HG03571 (cell line): Measurements from ENCODE around the gene ABHD16B.
"Not testable (repeated sequence)": the region's sequence is repeated elsewhere in the genome, so short reads cannot be mapped to it uniquely, and the experiment has no call there.

Experiments
- ATAC-seq: cut with Tn5 transposase; IDR thresholded peaks from one replicate; pipeline ENCODE4 v1.9.1; 2021; ENCODE audit not compliant: unreplicated experiment

ABHD16B gene

DNA sequence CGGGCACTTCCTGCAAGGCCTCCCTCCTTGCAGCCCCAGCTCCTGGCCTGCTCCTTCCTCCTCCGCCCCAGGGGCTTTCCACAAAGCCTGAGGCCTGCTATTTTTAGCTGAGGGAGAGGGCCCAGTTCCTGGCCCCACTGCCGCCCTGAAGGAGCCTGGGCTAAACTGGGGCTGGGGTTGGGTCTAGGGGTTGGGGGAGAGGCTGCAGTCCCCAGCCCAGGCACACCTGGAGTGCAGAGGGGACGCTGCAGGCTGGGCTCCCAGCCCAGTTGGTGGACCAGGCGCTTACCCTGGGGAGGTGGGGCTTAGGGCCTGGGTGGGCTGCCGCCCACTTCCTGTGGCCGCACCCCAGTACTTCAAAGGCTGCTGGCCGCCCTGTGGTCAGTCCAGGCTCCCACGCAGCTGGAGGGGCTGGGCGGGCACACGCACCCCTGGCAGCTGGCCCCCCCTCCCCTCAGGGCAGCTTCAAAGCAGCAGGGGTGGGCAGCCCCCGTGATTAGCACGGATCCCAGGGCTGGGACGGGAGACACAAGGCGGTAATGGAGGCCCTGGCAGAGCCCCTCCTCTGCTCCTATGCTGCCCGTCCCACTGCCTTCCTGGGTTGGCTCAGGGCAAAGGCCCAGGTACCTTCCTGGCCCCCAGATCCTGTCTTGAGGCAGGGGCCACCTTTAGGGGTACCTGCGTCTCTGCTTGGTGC lies 7.1 kb upstream of the ABHD16B start:
- ATAC-seq: no peak

- no peak for ATAC-seq
These were observed 6.4 kb upstream of the ABHD16B start for GRCh38 chr20:63854766-63855362.

DNA sequence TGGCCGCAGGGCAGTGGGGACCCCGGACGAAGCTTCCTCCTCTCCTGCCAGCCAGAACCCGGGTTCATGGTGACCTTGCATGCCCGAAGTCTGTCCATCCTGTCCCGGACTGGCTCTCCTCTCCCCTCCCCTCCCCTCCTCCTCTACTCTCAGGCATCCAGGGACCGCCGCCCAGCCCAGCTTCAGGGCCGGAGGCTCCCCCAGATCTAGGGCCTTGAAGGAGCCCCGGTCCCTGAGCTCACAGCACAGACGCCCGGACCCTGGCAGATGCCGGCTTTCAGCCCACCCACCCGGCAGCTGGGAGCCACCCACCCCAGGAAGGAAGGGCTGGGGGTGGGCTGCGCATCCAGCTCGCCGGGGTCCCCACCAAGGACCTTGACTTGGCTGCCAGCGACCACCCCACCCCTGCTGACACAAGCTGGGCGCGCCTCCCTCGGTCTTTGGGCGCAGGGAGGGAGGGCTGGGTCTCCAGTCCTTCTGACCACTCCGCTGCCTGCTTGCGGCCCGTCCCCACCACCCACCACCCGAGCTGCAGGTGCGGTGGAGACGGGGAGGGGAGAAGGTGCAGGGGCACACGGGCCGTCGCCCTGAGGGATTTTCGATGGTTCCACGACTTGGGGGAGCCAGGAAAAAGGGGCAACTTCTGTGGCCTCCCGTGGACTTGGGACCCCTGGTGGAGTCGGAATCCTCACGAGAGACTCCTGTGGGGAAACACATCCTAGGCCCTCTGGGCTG lies 5.8 kb upstream of the ABHD16B start:
- ATAC-seq: no peak

GRCh38 chr20:63856098-63856511 lies 5.2 kb upstream of the ABHD16B start:
- ATAC-seq: no peak

- no peak for ATAC-seq
These were observed 3.4 kb upstream of the ABHD16B start for GRCh38 chr20:63857764-63858392.

DNA sequence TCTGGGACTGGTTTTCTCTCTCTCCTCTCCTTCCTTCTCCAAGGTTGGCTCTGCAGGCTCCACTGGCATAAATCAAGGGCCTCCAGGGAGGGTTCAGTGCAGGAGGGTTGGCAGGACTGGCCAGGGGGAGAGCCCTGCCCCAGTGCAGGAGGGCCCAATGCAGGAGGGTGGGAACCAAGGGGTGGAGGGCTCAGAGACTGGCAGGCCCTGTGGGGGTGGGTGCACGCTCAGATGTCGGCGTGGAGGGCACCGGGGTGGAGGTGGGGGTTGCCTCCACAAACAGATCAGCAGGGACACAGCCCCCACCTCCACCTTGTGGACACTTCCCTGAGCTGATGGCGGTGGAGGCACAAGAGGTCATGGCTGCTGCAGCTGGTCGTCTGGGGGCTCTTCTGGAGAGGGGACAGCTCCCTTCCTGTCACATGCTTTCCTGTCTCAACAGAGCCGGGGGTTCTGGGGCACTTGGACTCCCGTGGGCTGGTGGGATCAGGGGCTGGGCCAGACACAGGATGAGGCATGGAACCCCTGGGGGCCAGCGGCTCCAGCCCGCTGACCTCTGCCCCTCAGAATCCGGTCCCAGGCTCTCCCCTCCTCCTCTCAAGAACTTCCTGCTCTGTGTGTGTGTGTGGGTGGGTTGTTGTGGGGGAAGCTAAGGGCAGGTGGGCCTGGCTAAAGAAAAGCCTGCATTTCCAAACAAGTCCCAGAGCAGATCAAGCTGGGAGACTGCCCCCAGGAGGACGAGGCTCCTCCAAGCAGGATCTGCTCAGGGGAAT lies 2.7 kb upstream of the ABHD16B start:
- no peak for ATAC-seq

DNA sequence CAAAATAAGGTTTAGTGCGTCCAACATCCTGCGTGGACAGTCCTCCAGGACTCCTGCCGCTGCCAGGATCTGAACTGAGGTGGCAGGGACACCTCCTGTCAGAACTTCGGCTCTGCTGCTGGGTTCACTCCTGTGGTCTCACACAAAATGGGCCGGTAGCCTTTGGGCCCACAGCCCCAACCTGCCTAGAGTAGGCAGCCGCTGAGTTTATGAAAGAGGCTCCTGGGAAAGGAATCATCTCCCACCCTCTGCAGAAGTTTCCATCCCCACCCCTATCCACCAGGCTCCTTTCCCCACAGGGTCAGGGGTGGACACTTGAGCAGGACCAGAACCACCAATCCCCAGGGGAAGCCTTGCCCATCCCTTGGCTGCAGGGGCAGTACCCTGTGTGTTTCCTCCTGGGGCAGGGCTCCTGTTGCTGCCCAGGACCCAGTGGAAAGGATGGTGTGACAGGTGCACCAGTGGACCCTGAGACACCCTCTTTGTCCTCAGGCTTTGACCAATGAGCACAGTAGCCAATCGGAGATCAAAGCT lies 2.1 kb upstream of the ABHD16B start:
- no peak for ATAC-seq

DNA sequence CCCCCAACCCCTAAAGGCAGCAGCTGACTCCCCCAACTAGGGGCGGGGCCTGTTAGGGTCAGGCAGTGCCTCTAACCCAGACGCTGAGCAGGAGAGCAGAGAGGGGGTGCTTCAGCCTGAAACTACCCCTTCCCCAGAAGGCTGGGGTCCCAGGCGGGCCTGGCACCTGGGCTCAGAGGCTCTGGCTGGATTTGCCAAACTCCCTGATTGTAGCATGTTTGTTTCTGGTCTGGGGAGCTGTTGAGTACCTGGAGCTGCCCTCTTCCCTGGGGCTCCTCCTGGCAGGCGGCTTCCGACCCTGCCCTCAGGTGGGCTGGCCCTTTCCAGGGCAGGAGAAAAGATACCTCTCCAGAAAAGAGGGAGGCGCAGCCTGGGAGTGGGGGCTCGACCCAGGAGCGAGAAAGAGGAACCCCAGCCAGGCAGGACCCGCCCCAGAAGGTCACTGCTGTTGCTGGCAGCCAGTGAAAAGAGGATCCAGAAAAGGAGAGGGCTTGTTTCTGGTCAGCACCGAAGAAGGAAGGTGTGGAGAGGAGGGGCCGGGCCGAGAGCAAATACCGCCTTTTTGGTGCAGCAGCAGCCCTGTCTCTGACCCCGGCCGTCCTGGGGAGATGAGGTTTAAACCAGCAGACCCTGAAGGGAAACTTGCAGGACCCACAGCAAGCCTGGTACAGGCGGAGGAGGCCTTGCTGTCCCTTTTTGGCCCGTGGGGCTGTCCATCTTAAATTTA lies 810 bp upstream of the ABHD16B start:
- ATAC-seq: no peak

- no peak for ATAC-seq
These were observed 943 bp downstream of the ABHD16B start for GRCh38 chr20:63861981-63862901.

DNA sequence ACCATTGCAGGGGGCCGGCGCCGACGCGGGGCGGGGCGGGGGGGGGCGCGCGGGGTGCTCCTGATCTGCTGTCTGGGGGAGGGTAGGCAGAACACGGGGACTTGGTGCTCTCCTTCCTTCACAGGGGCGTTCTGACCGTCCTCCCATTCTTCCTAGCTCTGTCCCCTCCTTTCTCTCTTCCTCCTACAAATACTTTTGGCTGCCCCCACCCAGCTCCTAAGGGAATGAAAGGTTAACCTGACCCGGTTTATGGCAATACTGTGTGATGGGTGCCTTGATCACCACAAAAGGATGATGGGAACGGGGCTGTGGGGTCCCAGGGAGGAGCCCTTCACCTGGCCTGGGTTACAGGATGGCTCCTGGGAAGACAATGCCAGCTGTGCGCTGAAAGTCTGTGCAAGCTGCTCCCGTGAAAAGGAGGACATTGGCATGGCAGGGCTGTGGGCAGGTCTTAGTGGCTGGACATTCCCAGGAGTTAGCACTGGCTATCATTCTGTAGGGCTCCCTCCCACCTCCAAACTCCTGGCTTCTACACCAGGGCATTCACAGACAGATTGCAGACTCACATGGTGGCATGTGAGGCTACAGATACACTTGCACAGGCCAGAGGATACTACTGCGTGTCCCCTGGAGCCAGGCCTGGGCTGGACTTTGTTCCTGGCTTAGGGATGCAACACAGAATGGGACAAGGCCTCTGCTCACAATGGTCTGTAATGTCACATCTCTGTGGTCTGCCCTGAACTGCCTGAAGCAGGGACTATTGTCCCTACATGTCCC lies 1.9 kb downstream of the ABHD16B start:
- no peak for ATAC-seq

GRCh38 chr20:63863798-63864544 lies 2.7 kb downstream of the ABHD16B start:
- peak; percentile 61 for ATAC-seq

DNA sequence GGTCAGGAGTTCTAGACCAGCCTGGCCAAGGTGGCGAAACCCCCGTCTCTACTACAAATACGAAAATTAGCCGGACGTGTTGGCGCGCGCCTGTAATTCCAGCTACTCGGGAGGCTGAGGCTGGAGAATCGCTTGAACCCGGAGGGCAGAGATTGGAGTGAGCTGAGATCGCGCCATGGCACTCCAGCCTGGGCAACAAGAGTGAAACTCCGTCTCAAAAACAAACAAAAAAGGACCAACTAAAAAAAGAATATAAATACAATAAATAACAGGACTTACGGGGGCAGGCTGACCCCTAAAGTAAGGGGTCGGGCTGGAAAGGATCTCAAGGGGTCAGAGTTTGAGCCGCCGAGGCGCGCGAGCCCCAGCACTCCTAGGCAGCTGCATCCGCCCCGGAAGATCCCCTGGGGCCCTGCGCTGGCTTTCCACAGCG lies 3.3 kb downstream of the ABHD16B start:
- no peak for ATAC-seq

- peak; percentile 67 for ATAC-seq
These were observed 3.8 kb downstream of the ABHD16B start, which contains the start of gene TPD52L2 for GRCh38 chr20:63864978-63865640. Gene TPD52L2, plus strand, starts transcription at chr20:63865270. Its CDS starts 96 bp downstream, at chr20:63865366.

GRCh38 chr20:63867042-63867441 lies 5.7 kb downstream of the ABHD16B start:
- ATAC-seq: not testable (repeated sequence)

DNA sequence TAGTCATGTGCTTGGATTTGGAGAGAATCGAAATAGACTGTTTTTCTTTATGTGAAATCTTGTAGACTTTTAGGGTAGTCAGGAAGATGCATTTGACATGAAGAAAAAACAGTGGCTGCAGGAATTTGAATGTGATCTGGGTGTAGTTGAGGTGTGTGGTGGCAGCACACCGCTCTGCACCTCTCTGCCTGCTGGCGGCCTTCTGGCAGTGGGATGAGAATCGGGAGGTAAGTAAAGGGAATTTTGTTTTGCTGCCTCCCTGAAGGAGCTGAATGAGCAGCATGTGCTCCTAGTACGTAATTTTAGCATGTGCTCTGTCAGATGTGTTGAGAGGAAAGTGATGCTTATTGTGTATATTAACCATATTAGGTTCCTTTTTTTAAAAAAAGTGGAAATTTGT lies 7.0 kb downstream of the ABHD16B start:
- no peak for ATAC-seq

- no peak for ATAC-seq
These were observed 12.2 kb downstream of the ABHD16B start for GRCh38 chr20:63873477-63873971.

DNA sequence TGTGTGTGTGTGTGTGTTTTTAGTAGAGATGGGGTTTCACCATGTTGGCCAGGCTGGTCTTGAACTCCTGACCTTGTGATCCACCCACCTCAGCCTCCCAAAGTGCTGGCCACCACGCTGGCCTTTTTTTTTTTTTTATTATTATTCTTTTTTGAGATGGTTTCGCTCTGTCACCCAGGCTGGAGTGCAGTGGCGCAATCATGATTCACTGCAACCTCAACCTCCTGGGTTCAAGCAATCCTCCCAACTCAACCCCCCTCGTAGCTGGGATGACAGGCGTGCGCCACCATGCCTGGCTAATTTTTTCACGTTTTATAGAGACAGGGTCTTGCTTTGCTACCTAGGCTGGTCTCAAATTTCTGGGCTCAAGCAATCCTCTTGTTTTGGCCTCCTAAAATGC lies 12.9 kb downstream of the ABHD16B start:
- ATAC-seq: not testable (repeated sequence)
